Stimulated activated CD8-positive, alpha-beta memory T cell treated with anti-CD3 and anti-CD28 coated beads, Interleukin-7, amount 100 ng/mL, for 24 hours (primary cell): ENCODE results near the gene BOLA1.
"Not testable (repeated sequence)": the region's sequence is repeated elsewhere in the genome, so short reads cannot be mapped to it uniquely, and the experiment has no call there.

Experiments
- DNase-seq: peaks from one replicate; pipeline ENCODE4 v3.0.0-alpha.2; 2020; ENCODE audit warnings: low read depth

BOLA1 gene

GRCh38 chr1:149931212-149931790 lies 31.9 kb downstream of the BOLA1 start:
- DNase-seq, result no peak

GRCh38 chr1:149932474-149932873 lies 33.1 kb downstream of the BOLA1 start:
- DNase-seq, result no peak

- no peak for DNase-seq
These were observed 33.8 kb downstream of the BOLA1 start for GRCh38 chr1:149933208-149933607.

DNA sequence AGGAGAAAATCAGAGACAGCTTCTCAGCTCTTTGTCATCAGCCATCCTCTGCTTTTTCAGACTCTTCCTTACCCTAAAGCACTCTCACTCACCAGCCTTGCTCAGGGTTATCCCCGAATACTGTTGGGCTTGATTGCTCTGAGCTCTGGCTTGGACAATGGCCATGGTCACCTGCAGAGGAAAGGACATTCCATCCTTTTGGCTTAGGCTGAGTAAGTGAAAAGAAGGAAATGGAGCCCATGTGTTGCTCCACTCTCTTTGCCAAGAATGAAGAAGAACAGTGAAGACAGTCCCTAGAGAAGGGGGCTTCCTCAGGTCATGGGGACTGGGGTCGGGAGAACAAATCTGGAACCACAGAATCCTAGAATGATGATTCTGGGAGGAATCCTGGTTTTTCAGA lies 35.0 kb downstream of the BOLA1 start:
- no peak for DNase-seq

- no peak for DNase-seq
These were observed 37.0 kb downstream of the BOLA1 start, which contains the start of gene MTMR11 for GRCh38 chr1:149936170-149936991. Gene MTMR11, minus strand, starts transcription at chr1:149936879. Its CDS starts 232 bp downstream, at chr1:149936647.

DNA sequence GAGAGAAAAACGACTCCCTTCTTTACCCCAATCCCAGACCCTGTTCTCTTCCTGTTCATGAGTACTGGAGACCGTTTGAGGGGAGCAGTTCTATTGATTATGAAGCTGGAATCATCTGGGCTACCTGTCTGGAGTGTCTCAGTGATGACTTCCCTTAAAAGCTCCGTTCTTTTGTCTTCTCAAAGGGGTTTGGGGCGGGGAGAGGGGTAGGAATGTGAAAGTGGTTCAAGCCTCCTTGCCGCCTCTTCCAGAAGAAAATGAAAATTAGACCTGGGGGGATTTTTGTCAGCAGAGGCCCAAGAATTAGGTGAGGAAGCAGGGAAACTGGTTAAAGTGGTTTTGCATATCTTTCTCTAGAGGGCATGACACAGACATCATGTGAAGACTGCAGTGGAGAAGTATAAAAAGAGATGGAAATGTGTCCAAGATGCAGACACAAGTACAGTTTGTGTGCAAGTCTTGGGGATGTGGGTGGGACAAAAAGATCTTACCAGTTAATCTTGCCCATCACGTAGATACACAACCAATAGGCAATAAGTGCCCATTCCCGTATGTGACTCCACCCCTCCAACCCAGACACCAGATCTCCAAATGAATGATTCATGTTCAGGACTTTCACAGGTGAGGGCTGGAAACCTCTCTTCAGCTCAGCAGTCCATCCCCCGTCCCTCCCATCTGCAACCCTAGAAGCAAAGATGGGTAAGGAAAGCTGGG lies 37.8 kb downstream of the BOLA1 start:
- DNase-seq, result no peak

- DNase-seq, result no peak
These were observed 38.4 kb downstream of the BOLA1 start for GRCh38 chr1:149937759-149938158.

- not testable (repeated sequence) for DNase-seq
These were observed 39.3 kb downstream of the BOLA1 start for GRCh38 chr1:149938668-149939003.

- DNase-seq, result no peak
These were observed 41.1 kb downstream of the BOLA1 start for GRCh38 chr1:149940427-149940826.

DNA sequence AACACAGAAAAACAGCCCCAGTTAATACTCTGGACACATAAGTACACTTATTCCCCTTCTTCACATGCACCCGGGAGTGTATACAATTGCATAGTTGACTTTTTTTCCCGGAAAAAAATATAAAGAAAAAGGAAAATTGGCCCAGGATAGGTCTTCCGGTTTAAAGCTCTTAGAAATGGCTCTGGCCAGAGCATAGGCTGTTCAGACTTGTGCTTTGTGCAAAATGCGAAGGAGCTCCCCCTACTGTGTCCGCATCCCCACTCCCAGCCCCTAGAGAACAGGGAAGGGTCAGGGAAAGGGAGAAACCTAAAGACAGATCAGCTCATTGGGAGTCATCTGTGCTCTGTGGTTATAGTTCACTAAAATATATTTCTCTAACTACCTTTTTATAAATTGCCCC lies 42.8 kb downstream of the BOLA1 start:
- DNase-seq, result no peak

- DNase-seq, result no peak
These were observed 43.5 kb downstream of the BOLA1 start for GRCh38 chr1:149942885-149943284.

GRCh38 chr1:149945206-149945605 lies 45.8 kb downstream of the BOLA1 start:
- DNase-seq, result no peak

- DNase-seq, result no peak
These were observed 50.5 kb downstream of the BOLA1 start for GRCh38 chr1:149949911-149950310.
